Endothelial cell of umbilical vein (primary cell): ENCODE results near the gene SLC25A44. TPM values are rescaled to one million over a fixed set of nuclear protein-coding genes. Genes with fewer than 3 reads are reported as not detected.

Experiments
- BruUV-seq: library from RNA; stranded (reverse); fragments of 400-500 nt; replicated peaks from 2 replicates; lab custom pipeline; 2021; lab: Mats Ljungman, UMichigan
- CTCF ChIA-PET: fragments of 300-600, 350-600 bp; sonication (Branson Sonifier 250); formaldehyde crosslinking; loops from one replicate; lab custom pipeline; 2021; ENCODE audit warnings: antibody characterized with exemption, inconsistent platforms; lab: Charles Lee
- POLR2A ChIA-PET: fragments of 300-600, 350-600 bp; sonication (Branson Sonifier 250); formaldehyde crosslinking; loops from one replicate; lab custom pipeline; 2021; ENCODE audit warnings: antibody characterized with exemption, inconsistent platforms; lab: Charles Lee
- DNase-seq: peaks from one replicate; pipeline ENCODE4 v3.0.0-alpha.2; 2011; ENCODE audit warnings: low read depth, low spot score
- FAIRE-seq: peaks from 2 replicates; lab custom pipeline; 2011; peaks lifted over from hg19 to GRCh38; lab: Jason Lieb, UNC
- H2AFZ ChIP-seq: 2 replicates; pipeline ENCODE4 v1.6.0; 2012; ENCODE audit warnings: low read depth, low read length, control low read depth, inconsistent platforms
- H3K27ac ChIP-seq: 2 replicates; pipeline ENCODE4 v1.5.1; 2011; ENCODE audit warnings: low read depth, mild to moderate bottlenecking, control low read depth, low read length, moderate library complexity; ENCODE audit not compliant: insufficient read depth
- H3K27me3 ChIP-seq, 2 experiments: 2 replicates each; pipeline versions ENCODE4 v1.6.0 to v1.6.1; 2011; ENCODE audit warnings: low read length in 2 of 2, mixed read lengths in 1 of 2; ENCODE audit not compliant: control insufficient read depth in 2 of 2, insufficient read depth in 2 of 2
- H3K36me3 ChIP-seq, 2 experiments: 2 replicates in 1 of 2; 3 replicates in 1 of 2; pipeline ENCODE4 v1.5.1; 2011; ENCODE audit warnings: low read length in 2 of 2, mild to moderate bottlenecking in 1 of 2, moderate library complexity in 1 of 2; ENCODE audit not compliant: control insufficient read depth in 2 of 2, insufficient read depth in 2 of 2; ENCODE audit errors: extremely low read depth in 1 of 2
- H3K4me1 ChIP-seq: 3 replicates; pipeline ENCODE4 v1.5.1; 2011; ENCODE audit warnings: mild to moderate bottlenecking, low read length; ENCODE audit not compliant: control insufficient read depth, insufficient read depth; ENCODE audit errors: extremely low read depth
- H3K4me2 ChIP-seq: 2 replicates; pipeline ENCODE4 v1.6.1; 2011; ENCODE audit warnings: low read length, control low read depth, mixed read lengths; ENCODE audit not compliant: insufficient read depth
- H3K4me3 ChIP-seq, 3 experiments: fragments of 200-600 bp in 1 of 3; sonication (generic), shearing (Covaris generic) in 1 of 3; replicated peaks in 1 of 3; 2 replicates each; pipeline ENCODE4 v1.5.1; 2011 to 2016; ENCODE audit warnings: control low read depth in 3 of 3, low read length in 3 of 3, mild to moderate bottlenecking in 2 of 3, inconsistent platforms in 1 of 3, low read depth in 1 of 3, moderate library complexity in 1 of 3; ENCODE audit not compliant: insufficient read depth in 1 of 3
- H3K79me2 ChIP-seq: 2 replicates; pipeline ENCODE4 v1.6.0; 2012; ENCODE audit warnings: low read length, inconsistent platforms; ENCODE audit not compliant: control insufficient read depth, insufficient read depth
- H3K9ac ChIP-seq: replicated peaks from 2 replicates; pipeline ENCODE3; 2011; ENCODE audit warnings: low read length, control low read depth; ENCODE audit not compliant: insufficient read depth; ENCODE audit errors: extremely low read depth
- H3K9me1 ChIP-seq: replicated peaks from 3 replicates; pipeline ENCODE4 v1.6.0; 2011; ENCODE audit warnings: mild to moderate bottlenecking, low read length; ENCODE audit not compliant: control insufficient read depth, insufficient read depth; ENCODE audit errors: extremely low read depth
- H3K9me3 ChIP-seq: replicated peaks from 2 replicates; pipeline ENCODE4 v1.5.1; 2012; ENCODE audit warnings: low read length, inconsistent platforms; ENCODE audit not compliant: control insufficient read depth, insufficient read depth
- H4K20me1 ChIP-seq: replicated peaks from 2 replicates; pipeline ENCODE3; 2011; ENCODE audit warnings: mild to moderate bottlenecking, low read length; ENCODE audit not compliant: control insufficient read depth, insufficient read depth; ENCODE audit errors: extremely low read depth
- CTCF ChIP-seq, 2 donors: IDR thresholded peaks; 1 replicate in 1 of 2; 2 replicates in 1 of 2; pipeline ENCODE4 v1.5.1; 2011; ENCODE audit warnings: low read length in 2 of 2, mild to moderate bottlenecking in 2 of 2, moderate library complexity in 2 of 2, control low read depth in 1 of 2, inconsistent platforms in 1 of 2, low read depth in 1 of 2; ENCODE audit not compliant: insufficient read depth in 1 of 2; ENCODE audit errors: extremely low read depth in 1 of 2
- FOS ChIP-seq: IDR thresholded peaks from 2 replicates; pipeline ENCODE4 v1.6.1; 2011; ENCODE audit warnings: mild to moderate bottlenecking, low read length, moderate library complexity, borderline replicate concordance; ENCODE audit not compliant: insufficient read depth
- GATA2 ChIP-seq: IDR thresholded peaks from 2 replicates; pipeline ENCODE4 v1.7.0; 2011; ENCODE audit warnings: low read depth, mild to moderate bottlenecking, moderate library complexity, mixed read lengths, low read length; ENCODE audit not compliant: insufficient read length, insufficient read depth
- POLR2A ChIP-seq: IDR thresholded peaks from 2 replicates; pipeline ENCODE4 v1.6.1; 2012; ENCODE audit warnings: low read depth, mild to moderate bottlenecking, control low read depth, low read length
- POLR2AphosphoS5 ChIP-seq: IDR thresholded peaks from 2 replicates; pipeline ENCODE4 v1.6.1; 2012; ENCODE audit warnings: low read depth, mild to moderate bottlenecking, control low read depth, low read length, moderate library complexity; ENCODE audit not compliant: insufficient read depth
- dilution Hi-C: fragments of 300-500 bp; cut with MboI; formaldehyde crosslinking; loops from one replicate; pipeline ENCODE4 v1.15.0; 2019; ENCODE audit warnings: low sequenced_read_pairs; ENCODE audit not compliant: extremely low pct_ligation_motif_present
- intact Hi-C: fragments of 100-400 bp; cut with micrococcal nuclease; formaldehyde crosslinking; loops from one replicate; pipeline ENCODE4 v1.10.0; 2022
- polyA plus RNA-seq, 4 experiments: library from polyadenylated mRNA; depleted of rRNA in 3 of 4; stranded (reverse) in 3 of 4; unstranded in 1 of 4; fragments of >200 nt; gene quantifications; 2 replicates each; pipeline versions ENCODE4 v1.2.1 to v1.2.3, GENCODE V29; 2011 to 2012; ENCODE audit warnings: missing spikeins in 1 of 4
- total RNA-seq: library from RNA; stranded (reverse); gene quantifications from 2 replicates; pipeline ENCODE4 v1.2.3, GENCODE V29; 2021

SLC25A44 gene
- total and polyA plus RNA-seq, 2 donors (not counting 3 experiments of a cell fraction or from before 2014, with no cell fraction given): 24.0 to 30.6 TPM

GRCh38 chr1:156148216-156148615 lies 45.7 kb upstream of the SLC25A44 start:
- CTCF ChIA-PET: interaction anchor here (0.9 to 14.2 kb wide), 11 partner anchors 8 to 103 kb away, joined by 3 to 489 read pairs (median 4); partner anchors contain the start of genes PMF1 and SLC25A44
- BruUV-seq: no TSS peak
- dilution Hi-C loops: no loop called here

More at GRCh38 chr1:156148216-156148615, 45.7 kb upstream of the SLC25A44 start:
- FAIRE-seq: peak; percentile 95
- H3K27me3 ChIP-seq: no peaks in the 10 kb centered on the region
- H3K4me1 ChIP-seq: peaks cover 24% of the 10 kb centered on the region
- H2AFZ ChIP-seq: peak overlapping the region; percentile 81
- H3K4me2 ChIP-seq: peak overlapping the region; percentile 31
- peak overlapping the region; percentile 44 for H3K27ac ChIP-seq
- H3K9ac ChIP-seq: peak overlapping the region; percentile 26
- POLR2A ChIA-PET: interaction anchor here (2.4 kb wide), 1 partner anchor 77 kb away, joined by 6 read pairs; no protein-coding TSS in a partner anchor
- H4K20me1 ChIP-seq: no peaks in the 10 kb centered on the region
- intact Hi-C loops: no loop called here
- no peak for TF ChIP-seq GATA2
- TF ChIP-seq FOS: peak; percentile 49
- no peak for TF ChIP-seq POLR2A
- TF ChIP-seq CTCF (IDR thresholded peaks at IDR 0.05; ENCODE audit: extremely low read depth in 1 of 2, insufficient read depth in 1 of 2, low read depth in 1 of 2, low read length in 2 of 2): no peak
- TF ChIP-seq POLR2AphosphoS5: peak; percentile 24
- no peaks in the 10 kb centered on the region for H3K36me3 ChIP-seq
- H3K9me1 ChIP-seq: no peaks in the 10 kb centered on the region
- H3K4me3 ChIP-seq: no peak overlapping the region
- no peaks in the 10 kb centered on the region for H3K79me2 ChIP-seq
- DNase-seq: peak; percentile 65
- H3K9me3 ChIP-seq: no peaks in the 10 kb centered on the region
